COLO668 (cell line): ENCODE data around the gene IL22RA1.

ENCODE experiments used
- DNase-seq: peaks from one replicate; lab custom pipeline; 2025; ENCODE audit not compliant: unreplicated experiment; lab: John Stamatoyannopoulos, UW

The IL22RA1 gene, protein sequence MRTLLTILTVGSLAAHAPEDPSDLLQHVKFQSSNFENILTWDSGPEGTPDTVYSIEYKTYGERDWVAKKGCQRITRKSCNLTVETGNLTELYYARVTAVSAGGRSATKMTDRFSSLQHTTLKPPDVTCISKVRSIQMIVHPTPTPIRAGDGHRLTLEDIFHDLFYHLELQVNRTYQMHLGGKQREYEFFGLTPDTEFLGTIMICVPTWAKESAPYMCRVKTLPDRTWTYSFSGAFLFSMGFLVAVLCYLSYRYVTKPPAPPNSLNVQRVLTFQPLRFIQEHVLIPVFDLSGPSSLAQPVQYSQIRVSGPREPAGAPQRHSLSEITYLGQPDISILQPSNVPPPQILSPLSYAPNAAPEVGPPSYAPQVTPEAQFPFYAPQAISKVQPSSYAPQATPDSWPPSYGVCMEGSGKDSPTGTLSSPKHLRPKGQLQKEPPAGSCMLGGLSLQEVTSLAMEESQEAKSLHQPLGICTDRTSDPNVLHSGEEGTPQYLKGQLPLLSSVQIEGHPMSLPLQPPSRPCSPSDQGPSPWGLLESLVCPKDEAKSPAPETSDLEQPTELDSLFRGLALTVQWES

GRCh38 chr1:24142546-24143534, at the start of gene IL22RA1:
IL22RA1 (minus strand) TSS chr1:24143140; CDS start chr1:24143082, 58 bp downstream.
- DNase-seq: peak; percentile 43

DNA sequence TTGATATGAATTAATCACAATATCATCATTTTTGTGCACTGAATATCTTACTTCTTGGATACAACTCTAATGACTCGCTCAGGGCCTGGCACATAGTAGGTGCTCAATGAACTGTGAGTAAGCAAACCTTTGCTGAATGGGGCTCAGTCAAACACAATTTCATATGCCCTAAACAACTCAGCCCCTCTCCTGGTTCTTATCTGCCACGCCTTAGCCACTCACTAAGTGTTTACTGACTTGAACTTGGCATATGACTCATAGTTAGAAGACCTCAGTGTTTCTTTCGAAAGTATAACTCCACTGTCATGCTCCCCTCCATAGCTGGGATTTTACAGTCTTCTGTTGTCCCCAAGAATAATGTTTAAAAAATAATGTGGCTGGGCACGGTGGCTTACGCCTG, 48.9 kb upstream of the IL22RA1 start:
- no peak for DNase-seq

GRCh38 chr1:24190983-24191461, 48.1 kb upstream of the IL22RA1 start:
- no peak for DNase-seq

DNA sequence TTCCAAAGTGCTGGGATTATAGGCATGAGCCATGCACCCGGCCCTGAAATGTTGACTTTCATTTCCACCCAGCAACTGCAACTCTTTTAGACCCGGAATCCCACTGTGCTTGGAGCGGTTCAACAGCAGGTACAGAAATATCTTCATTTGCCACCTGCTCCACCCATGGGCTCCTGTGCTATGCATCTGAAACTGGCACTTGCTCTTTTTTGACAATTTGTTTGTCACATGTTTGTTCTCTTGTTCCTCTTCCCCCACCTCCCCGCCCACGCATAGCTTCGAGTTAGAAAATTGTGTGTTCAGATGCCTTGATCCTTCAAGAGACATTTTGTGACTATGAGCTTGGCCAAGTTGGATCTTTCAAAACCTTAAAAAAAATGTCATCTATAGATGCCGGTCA, 46.6 kb upstream of the IL22RA1 start:
- DNase-seq: no peak

DNA sequence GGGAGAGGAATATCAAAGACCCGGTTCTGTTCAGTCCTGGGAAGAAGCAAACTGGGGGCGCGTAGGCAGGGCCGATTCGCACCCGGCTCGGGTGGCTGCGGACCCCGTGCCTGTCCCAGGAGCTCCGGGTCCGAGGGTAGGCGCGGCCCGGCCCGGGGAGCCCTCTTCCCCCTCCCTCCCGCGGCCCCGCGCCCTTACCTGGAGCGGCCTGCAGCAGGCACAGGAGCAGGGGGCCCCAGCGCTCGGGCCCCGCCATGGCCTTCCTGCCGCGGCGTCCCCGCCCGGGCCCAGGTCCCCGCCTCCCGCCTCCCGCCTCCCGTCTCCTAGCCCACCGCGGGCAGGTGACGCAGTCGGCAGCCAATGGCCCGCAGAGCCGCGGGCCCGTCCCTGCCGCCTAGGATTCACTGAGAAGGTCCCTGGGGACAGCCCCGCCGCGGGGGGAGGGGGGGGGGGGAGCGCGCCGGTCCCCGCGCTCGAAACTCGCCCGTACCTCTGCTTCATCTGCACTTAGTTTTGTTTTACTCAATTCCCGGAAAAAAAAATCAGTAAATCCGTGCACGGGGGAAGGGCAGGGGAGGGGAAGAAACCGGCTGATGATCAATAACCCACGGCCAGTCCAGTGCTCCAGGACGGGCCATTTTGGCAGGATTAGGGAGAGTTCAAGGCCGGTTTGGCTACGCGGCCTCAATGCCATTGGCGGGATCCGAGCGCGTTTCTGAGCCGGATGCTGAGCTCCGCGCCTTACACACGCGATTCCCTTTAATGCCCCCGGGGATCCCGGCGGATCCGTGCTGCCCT, 44.3 kb upstream of the IL22RA1 start, which contains the start of gene IFNLR1:
Gene IFNLR1 (minus strand): TSS at position 297 of the 798 bp plus-strand sequence. CDS start 41 bp downstream, at position 256.
- DNase-seq: peak; percentile 76

DNA sequence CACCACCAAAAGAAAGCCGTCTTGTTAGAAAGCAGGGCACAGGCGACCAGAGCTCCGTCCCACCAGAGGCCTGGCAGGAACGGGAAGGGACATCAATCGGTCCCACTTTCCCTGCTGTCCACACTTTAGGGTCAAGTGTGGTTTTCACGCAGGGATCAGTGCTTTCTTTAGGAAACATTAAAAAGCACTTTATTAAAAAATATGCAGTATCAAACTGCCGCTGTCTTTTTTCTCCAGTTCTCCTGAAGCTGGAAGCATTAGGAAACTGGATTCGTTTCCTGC, 43.7 kb upstream of the IL22RA1 start:
- DNase-seq: no peak

GRCh38 chr1:24186031-24186710, 43.2 kb upstream of the IL22RA1 start:
- DNase-seq: no peak

DNA sequence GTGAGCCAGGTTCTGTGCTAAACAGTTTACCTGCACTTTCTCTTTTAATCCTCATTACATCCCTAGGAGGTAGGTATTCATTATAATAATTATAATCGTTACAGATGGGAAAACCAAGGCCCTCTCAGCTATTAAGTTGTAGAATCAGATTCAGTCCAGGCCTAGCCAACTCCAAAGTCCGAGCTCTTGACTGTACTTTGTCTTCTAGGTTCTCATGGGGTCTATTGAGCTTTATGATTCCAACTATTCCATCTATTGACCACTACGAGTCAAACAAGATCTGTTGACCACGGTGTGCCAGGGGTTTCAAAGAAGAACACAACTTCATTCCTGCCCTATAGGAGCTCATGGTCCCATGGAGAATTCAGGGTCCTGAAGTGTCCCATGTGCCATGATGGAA, 42.1 kb upstream of the IL22RA1 start:
- no peak for DNase-seq

DNA sequence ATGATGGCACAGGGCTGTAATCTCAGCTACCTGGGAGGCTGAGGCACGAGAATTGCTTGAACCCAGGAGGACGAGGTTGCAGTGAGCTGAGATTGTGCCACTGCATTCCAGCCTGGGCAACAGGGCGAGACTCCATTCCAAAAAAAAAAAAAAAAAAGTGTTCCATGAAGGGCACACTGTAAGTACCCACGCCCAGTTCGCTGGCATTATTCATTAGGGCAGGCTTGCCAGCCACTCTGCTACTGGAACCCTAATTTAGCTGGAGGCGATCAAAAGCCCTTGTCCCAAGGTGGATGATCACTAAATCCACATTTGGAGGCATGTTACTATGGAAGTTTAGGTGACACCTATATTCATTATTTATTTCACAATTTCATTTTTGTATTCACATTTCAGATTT, 39.1 kb upstream of the IL22RA1 start:
- no peak for DNase-seq

DNA sequence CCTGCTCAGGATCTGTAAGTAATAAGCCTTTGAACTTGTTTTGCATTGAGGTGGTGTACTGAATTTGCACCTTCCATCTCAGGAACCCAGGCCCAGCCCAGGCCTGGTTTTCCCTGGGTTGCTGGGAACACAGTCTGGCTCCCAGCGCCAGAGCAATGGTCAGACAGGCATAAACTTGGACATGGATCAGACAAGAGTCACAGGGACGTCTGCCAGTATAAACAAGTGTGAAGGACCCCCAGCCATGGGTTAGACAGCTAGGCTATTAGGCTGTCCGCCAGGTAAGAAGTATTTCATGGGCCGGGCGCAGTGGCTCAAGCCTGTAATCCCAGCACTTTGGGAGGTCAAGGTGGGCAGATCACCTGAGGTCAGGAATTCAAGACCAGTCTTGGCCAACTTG, 38.7 kb upstream of the IL22RA1 start:
- no peak for DNase-seq

- no peak for DNase-seq
Measured at GRCh38 chr1:24180676-24181075, 37.7 kb upstream of the IL22RA1 start.

GRCh38 chr1:24179251-24179840, 36.4 kb upstream of the IL22RA1 start:
- DNase-seq: no peak

DNA sequence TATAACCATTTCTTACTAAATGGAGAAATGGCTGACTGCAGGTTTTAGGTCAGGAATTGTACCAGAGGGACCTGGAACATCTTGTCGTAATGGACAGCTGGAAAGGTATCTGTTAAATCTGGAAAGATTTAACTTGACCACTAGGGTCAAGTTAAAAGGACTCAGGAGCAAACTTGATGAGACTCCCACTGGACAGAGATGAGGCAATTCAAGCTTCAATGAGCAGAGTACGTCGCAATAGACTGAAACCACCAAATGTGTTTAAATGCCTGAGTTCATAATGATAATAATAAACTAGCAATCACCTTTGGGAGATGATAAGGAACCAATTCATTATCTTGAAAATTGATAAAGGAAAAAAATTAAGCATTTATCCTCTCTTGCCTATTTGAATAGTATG, 35.5 kb upstream of the IL22RA1 start:
- DNase-seq: no peak

DNA sequence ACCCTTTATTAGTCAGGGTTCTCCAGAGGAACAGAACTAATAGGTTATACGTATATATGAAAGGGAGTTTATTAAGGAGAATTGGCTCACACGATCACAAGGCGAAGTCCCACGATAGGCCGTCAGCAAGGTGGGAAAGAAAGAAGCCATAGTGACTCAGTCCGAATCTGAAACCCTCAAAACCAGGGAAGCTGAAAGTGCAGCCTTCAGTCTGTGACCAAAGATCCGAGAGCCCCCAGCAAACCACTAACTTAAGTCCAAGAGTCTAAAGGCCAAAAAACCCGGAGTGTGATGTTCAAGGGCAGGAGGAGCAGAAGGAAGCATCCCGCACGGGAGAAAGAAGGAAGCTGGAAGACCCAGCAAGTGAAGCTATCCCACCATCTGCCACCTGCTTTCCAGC, 34.2 kb upstream of the IL22RA1 start:
- DNase-seq: no peak

DNA sequence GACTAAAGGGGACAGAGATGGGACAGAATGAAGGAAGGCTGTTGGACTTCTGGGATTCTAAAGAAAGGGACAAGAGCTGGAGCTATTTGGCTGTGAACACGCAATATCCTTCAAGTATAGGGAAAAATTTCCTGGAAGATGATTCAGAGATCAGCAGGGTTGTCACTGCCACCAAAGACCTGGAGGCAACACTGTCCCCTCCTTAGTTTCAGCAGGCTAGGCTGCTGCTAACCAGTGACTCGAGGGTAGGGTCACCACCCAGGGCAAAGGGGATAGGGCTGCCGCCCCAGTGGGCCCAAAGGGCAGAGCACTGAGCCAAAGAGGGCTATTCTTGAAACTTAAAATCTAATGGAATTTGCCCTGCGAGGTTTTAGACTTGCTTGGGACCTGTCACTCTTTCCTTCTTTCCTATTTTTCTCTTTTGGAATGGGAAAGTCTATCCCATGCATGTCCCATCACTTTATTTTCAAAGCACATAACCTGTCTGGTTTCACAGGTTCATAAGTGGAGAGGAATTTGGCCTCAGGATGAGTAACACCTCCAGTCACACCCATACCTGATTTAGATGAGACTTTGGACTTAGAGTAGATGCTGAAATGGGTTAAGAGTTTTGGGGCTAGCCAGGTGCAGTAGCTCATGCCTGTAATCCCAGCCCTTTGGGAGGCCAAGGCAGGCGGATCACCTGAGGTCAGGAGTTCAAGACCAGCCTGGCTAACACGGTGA, 32.3 kb upstream of the IL22RA1 start:
- no peak for DNase-seq

- DNase-seq: no peak
Measured at GRCh38 chr1:24173638-24174575, 31.0 kb upstream of the IL22RA1 start.

GRCh38 chr1:24172598-24172997, 29.7 kb upstream of the IL22RA1 start:
- no peak for DNase-seq

DNA sequence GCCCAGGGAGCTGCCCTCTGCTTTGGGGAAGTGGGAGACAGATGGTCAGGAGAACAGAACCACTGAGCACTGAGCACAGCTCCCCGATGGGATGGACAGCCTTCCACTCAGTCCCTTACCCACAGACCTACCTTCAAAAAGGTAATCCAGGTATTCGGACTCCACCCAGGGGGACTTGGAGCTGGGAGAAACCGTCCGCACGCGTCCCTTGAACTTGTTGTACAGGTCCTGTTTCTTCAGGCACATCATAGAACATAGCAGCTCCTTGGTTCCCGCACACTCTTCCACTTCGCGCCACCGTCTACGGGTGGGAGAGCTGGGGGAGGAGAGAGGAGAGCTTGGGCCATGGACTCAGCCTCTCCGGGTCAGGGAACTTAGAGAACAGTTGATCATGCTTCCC, 26.3 kb upstream of the IL22RA1 start:
- no peak for DNase-seq
